B cell (primary cell): ENCODE results near the gene BABAM1. TPM values are rescaled to one million over a fixed set of nuclear protein-coding genes. Genes with fewer than 3 reads are reported as not detected.
A peak's percentile ranks its signal among the peaks of the same experiment; 100 is the strongest.

Experiments used
- ATAC-seq: fragments of 200-7000 bp; cut with Tn5 transposase; one replicate; pipeline ENCODE4 v1.10.0; 2021; ENCODE audit warnings: low read depth, mild to moderate bottlenecking, moderate number of reproducible peaks, moderate library complexity
- CTCF ChIA-PET: fragments of 350-600 bp; sonication (Branson Sonifier 250); formaldehyde crosslinking; loops from one replicate; lab custom pipeline; 2021; ENCODE audit warnings: antibody characterized with exemption, inconsistent platforms; lab: Charles Lee
- POLR2A ChIA-PET: fragments of 350-600 bp; sonication (Branson Sonifier 250); formaldehyde crosslinking; loops from one replicate; lab custom pipeline; 2021; ENCODE audit warnings: antibody characterized with exemption; lab: Charles Lee
- DNase-seq: peaks from one replicate; pipeline ENCODE4 v3.0.0; 2013
- H2AFZ ChIP-seq: 2 replicates; pipeline ENCODE4 v1.6.1; 2012; ENCODE audit warnings: mild to moderate bottlenecking, low read depth, low read length; ENCODE audit not compliant: insufficient read depth, poor library complexity, severe bottlenecking
- H3K27ac ChIP-seq, 2 donors: 1 replicate in 1 of 2; 2 replicates in 1 of 2; pipeline ENCODE4 v1.5.1; 2012 to 2013; ENCODE audit warnings: low read length in 2 of 2, mild to moderate bottlenecking in 2 of 2, moderate library complexity in 1 of 2
- H3K27me3 ChIP-seq, 4 experiments: fragments of 200-600 bp in 1 of 4; sonication (generic) in 1 of 4; replicated peaks in 1 of 4; 1 replicate in 2 of 4; 2 replicates in 2 of 4; pipeline versions ENCODE4 v1.6.1 to v1.7.0; 2013 to 2016; ENCODE audit warnings: low read length in 3 of 4, mild to moderate bottlenecking in 2 of 4, mixed read lengths in 1 of 4, moderate library complexity in 1 of 4; ENCODE audit not compliant: insufficient read depth in 4 of 4, control insufficient read depth in 3 of 4; ENCODE audit errors: control extremely low read depth in 1 of 4
- H3K36me3 ChIP-seq, 2 experiments: replicated peaks in 1 of 2; 1 replicate in 1 of 2; 2 replicates in 1 of 2; pipeline versions ENCODE4 v1.6.1 to v1.7.1; 2013; ENCODE audit warnings: low read length in 1 of 2; ENCODE audit not compliant: insufficient read depth in 2 of 2, control insufficient read depth in 1 of 2; ENCODE audit errors: control extremely low read depth in 1 of 2, extremely low read depth in 1 of 2
- H3K4me1 ChIP-seq, 2 donors: fragments of 200-600 bp in 1 of 2; sonication (generic) in 1 of 2; 1 replicate in 1 of 2; 2 replicates in 1 of 2; pipeline versions ENCODE4 v1.5.1 to v1.6.1; 2013 to 2017; ENCODE audit warnings: low read length in 2 of 2; ENCODE audit not compliant: control insufficient read depth in 2 of 2, insufficient read depth in 2 of 2
- H3K4me2 ChIP-seq: replicated peaks from 2 replicates; pipeline ENCODE3; 2012; ENCODE audit warnings: mild to moderate bottlenecking, low read depth, low read length; ENCODE audit not compliant: poor library complexity, severe bottlenecking
- H3K4me3 ChIP-seq, 5 experiments: fragments of 200-600 bp in 1 of 5; sonication (generic) in 1 of 5; 1 replicate in 3 of 5; 2 replicates in 2 of 5; pipeline versions ENCODE4 v1.5.1 to v1.7.0; 2011 to 2016; ENCODE audit warnings: low read length in 4 of 5, mild to moderate bottlenecking in 4 of 5, low read depth in 2 of 5, control low read depth in 1 of 5, moderate library complexity in 1 of 5; ENCODE audit not compliant: insufficient read depth in 1 of 5; ENCODE audit errors: control extremely low read depth in 1 of 5, extremely low read depth in 1 of 5
- H3K79me2 ChIP-seq: fragments of 200-600 bp; sonication (generic); one replicate; pipeline ENCODE4 v1.6.0; 2016; ENCODE audit warnings: low read length; ENCODE audit not compliant: control insufficient read depth, insufficient read depth
- H3K9ac ChIP-seq: fragments of 200-600 bp; sonication (generic); 2 replicates; pipeline ENCODE4 v1.6.1; 2017; ENCODE audit warnings: mild to moderate bottlenecking, low read length, moderate library complexity
- H3K9me3 ChIP-seq, 3 donors: one replicate each; pipeline versions ENCODE4 v1.6.1 to v1.7.1; 2013; ENCODE audit warnings: low read length in 2 of 3; ENCODE audit not compliant: control insufficient read depth in 2 of 3, insufficient read depth in 1 of 3; ENCODE audit errors: control extremely low read depth in 1 of 3
- H4K20me1 ChIP-seq: 2 replicates; pipeline ENCODE4 v1.6.0; 2012; ENCODE audit warnings: mild to moderate bottlenecking, low read length; ENCODE audit not compliant: insufficient read depth, control insufficient read depth, poor library complexity, severe bottlenecking
- H3K27ac Mint-ChIP-seq: one replicate; pipeline ENCODE4 v1.8.0; 2021; ENCODE audit warnings: mixed read lengths
- H3K27me3 Mint-ChIP-seq: one replicate; pipeline ENCODE4 v1.8.0; 2021; ENCODE audit warnings: mixed read lengths
- H3K4me1 Mint-ChIP-seq: one replicate; pipeline ENCODE4 v1.8.0; 2021; ENCODE audit warnings: mixed read lengths
- H3K4me3 Mint-ChIP-seq: one replicate; pipeline ENCODE4 v1.8.0; 2021; ENCODE audit warnings: mixed read lengths
- H3K9me3 Mint-ChIP-seq: one replicate; pipeline ENCODE4 v1.8.0; 2022; ENCODE audit warnings: mixed read lengths; ENCODE audit not compliant: insufficient read depth
- CTCF ChIP-seq: fragments of 200-600 bp; IDR thresholded peaks from one replicate; pipeline ENCODE4 v1.8.0; 2022; ENCODE audit warnings: antibody characterized with exemption, mild to moderate bottlenecking
- EZH2 ChIP-seq: IDR thresholded peaks from 2 replicates; pipeline ENCODE4 v1.6.1; 2012; ENCODE audit warnings: borderline replicate concordance, low read depth, mild to moderate bottlenecking, moderate library complexity, low read length; ENCODE audit not compliant: insufficient read depth, poor library complexity, severe bottlenecking
- WGBS: methylation state at CpG from one replicate; pipeline ENCODE4 v1.1.5; 2013; ENCODE audit warnings: missing lambda C conversion rate; ENCODE audit not compliant: insufficient coverage; 5-methylcytosine and 5-hydroxymethylcytosine counted together
- intact Hi-C: fragments of 100-400 bp; cut with micrococcal nuclease; formaldehyde crosslinking; loops from one replicate; pipeline ENCODE4 v1.10.0; 2022
- polyA plus RNA-seq: library from polyadenylated mRNA; depleted of rRNA; stranded (reverse); fragments of >200 nt; gene quantifications from 2 replicates; pipeline ENCODE4 v1.2.3, GENCODE V29; 2012
- total RNA-seq, 2 donors: library from RNA; stranded (reverse); fragments of 120-200 nt in 1 of 2; gene quantifications; 1 replicate in 1 of 2; 2 replicates in 1 of 2; pipeline versions ENCODE4 v1.2.3 to v1.2.4, GENCODE V29; 2013 to 2022

BABAM1 gene
- total and polyA plus RNA-seq, 2 donors (not counting 1 experiment from before 2014, with no cell fraction given), result 105 to 129 TPM

GRCh38 chr19:17319473-17320238 is 52.4 kb downstream of the BABAM1 start:
- Histone ChIP-seq H3K27me3 (no peaks in the 10 kb centered on the region), H3K4me3 (no peak overlapping the region), H3K4me2 (no peak overlapping the region), H3K9me3 (no peaks in the 10 kb centered on the region), H3K27ac (no peak overlapping the region), H4K20me1 (peaks cover 36% of the 10 kb centered on the region), H2AFZ (no peak overlapping the region), H3K4me1 (peaks cover 0 to 3% of the 10 kb centered on the region in 2 donors), H3K9ac (no peak overlapping the region), H3K36me3 (peaks cover 0 to 23% of the 10 kb centered on the region in 2 experiments), H3K79me2 (peaks cover 3% of the 10 kb centered on the region)
- intact Hi-C loops, result no loop called here
- ChIA-PET CTCF (no interaction called here), POLR2A (interaction anchor here (0.6 kb wide), 1 partner anchor 14 kb away, joined by 5 read pairs; no protein-coding TSS in a partner anchor)
- DNase-seq, result no peak
- no peak for ATAC-seq
- WGBS, result 94% methylated on average over 27 of the region's 40 CpGs
- no peak overlapping the region for H3K27ac Mint-ChIP-seq
- no peaks in the 10 kb centered on the region for H3K27me3 Mint-ChIP-seq
- H3K9me3 Mint-ChIP-seq, result no peaks in the 10 kb centered on the region
- no peaks in the 10 kb centered on the region for H3K4me1 Mint-ChIP-seq
- TF ChIP-seq CTCF (no peak), EZH2 (no peak)
- H3K4me3 Mint-ChIP-seq, result no peak overlapping the region

- H3K27me3 Mint-ChIP-seq, result no peaks in the 10 kb centered on the region
- no peak overlapping the region for H3K27ac Mint-ChIP-seq
These were observed 53.2 kb downstream of the BABAM1 start for GRCh38 chr19:17320435-17320834.

More at GRCh38 chr19:17320435-17320834, 53.2 kb downstream of the BABAM1 start:
- H3K4me3 ChIP-seq, result no peak overlapping the region
- H3K4me3 Mint-ChIP-seq, result no peak overlapping the region
- H3K36me3 ChIP-seq, result peaks cover 0 to 19% of the 10 kb centered on the region in 2 experiments
- peaks cover 33% of the 10 kb centered on the region for H4K20me1 ChIP-seq
- ChIA-PET POLR2A (no interaction called here), CTCF (interaction anchor here (1.0 kb wide), 1 partner anchor 25 kb away, joined by 3 read pairs; no protein-coding TSS in a partner anchor)
- 84% methylated on average over 11 of the region's 11 CpGs for WGBS
- H3K9me3 Mint-ChIP-seq, result no peaks in the 10 kb centered on the region
- peaks cover 2% of the 10 kb centered on the region for H3K79me2 ChIP-seq
- intact Hi-C loops, result no loop called here
- H3K27me3 ChIP-seq, result no peaks in the 10 kb centered on the region
- H3K9me3 ChIP-seq, result no peaks in the 10 kb centered on the region
- no peak overlapping the region for H3K9ac ChIP-seq
- no peaks in the 10 kb centered on the region for H3K4me1 Mint-ChIP-seq
- no peak overlapping the region for H3K27ac ChIP-seq
- H2AFZ ChIP-seq, result no peak overlapping the region
- peaks cover 0 to 3% of the 10 kb centered on the region in 2 donors for H3K4me1 ChIP-seq
- TF ChIP-seq CTCF, result no peak
- TF ChIP-seq EZH2, result no peak
- ATAC-seq (no peak), DNase-seq (peak; percentile 2)
- H3K4me2 ChIP-seq, result no peak overlapping the region
